ENCODE data around the gene SPATA46.
"Not testable (repeated sequence)": the region's sequence is repeated elsewhere in the genome, so short reads cannot be mapped to it uniquely, and the experiment has no call there.

The SPATA46 gene

GRCh38 chr1:162376691-162377090 is at the start of gene SPATA46:
Gene SPATA46, minus strand, starts transcription at chr1:162376854. Its CDS starts 64 bp downstream, at chr1:162376790.
- no peak for DNase-seq (ENCODE audit: low spot score)

GRCh38 chr1:162422662-162423375 is 46.2 kb upstream of the SPATA46 start:
- DNase-seq (ENCODE audit: low spot score): no peak

- DNase-seq (ENCODE audit: low spot score): no peak
Measured at GRCh38 chr1:162421258-162422164, 44.9 kb upstream of the SPATA46 start.

GRCh38 chr1:162420120-162420519 is 43.5 kb upstream of the SPATA46 start:
- no peak for DNase-seq (ENCODE audit: low spot score)

- not testable (repeated sequence) for DNase-seq (ENCODE audit: low spot score)
Measured at GRCh38 chr1:162419450-162419931, 42.8 kb upstream of the SPATA46 start.

- DNase-seq (ENCODE audit: low spot score): not testable (repeated sequence)
Measured at GRCh38 chr1:162418584-162418983, 41.9 kb upstream of the SPATA46 start.

- no peak for DNase-seq (ENCODE audit: low spot score)
Measured at GRCh38 chr1:162417650-162418049, 41.0 kb upstream of the SPATA46 start.

- DNase-seq (ENCODE audit: low spot score): no peak
Measured at GRCh38 chr1:162416909-162417308, 40.3 kb upstream of the SPATA46 start.

GRCh38 chr1:162416215-162416614 is 39.6 kb upstream of the SPATA46 start:
- DNase-seq (ENCODE audit: low spot score): no peak

- DNase-seq (ENCODE audit: low spot score): no peak
Measured at GRCh38 chr1:162412002-162412401, 35.3 kb upstream of the SPATA46 start, which contains the start of gene SH2D1B. Gene SH2D1B, minus strand, starts transcription at chr1:162412136. Its CDS starts 120 bp downstream, at chr1:162412016.

- DNase-seq (ENCODE audit: low spot score): no peak
Measured at GRCh38 chr1:162407539-162407938, 30.9 kb upstream of the SPATA46 start.

GRCh38 chr1:162406811-162407210 is 30.2 kb upstream of the SPATA46 start:
- DNase-seq (ENCODE audit: low spot score): no peak

GRCh38 chr1:162405800-162406199 is 29.1 kb upstream of the SPATA46 start:
- no peak for DNase-seq (ENCODE audit: low spot score)

- no peak for DNase-seq (ENCODE audit: low spot score)
Measured at GRCh38 chr1:162404550-162405160, 28.0 kb upstream of the SPATA46 start.

GRCh38 chr1:162400790-162401355 is 24.2 kb upstream of the SPATA46 start:
- DNase-seq (ENCODE audit: low spot score): no peak

GRCh38 chr1:162398999-162399580 is 22.4 kb upstream of the SPATA46 start:
- DNase-seq (ENCODE audit: low spot score): no peak

GRCh38 chr1:162397943-162398560 is 21.4 kb upstream of the SPATA46 start:
- DNase-seq (ENCODE audit: low spot score): no peak

- no peak for DNase-seq (ENCODE audit: low spot score)
Measured at GRCh38 chr1:162397039-162397448, 20.4 kb upstream of the SPATA46 start.

GRCh38 chr1:162396201-162396906 is 19.7 kb upstream of the SPATA46 start:
- DNase-seq (ENCODE audit: low spot score): no peak

- DNase-seq (ENCODE audit: low spot score): peak; percentile 64
Measured at GRCh38 chr1:162391790-162392563, 15.3 kb upstream of the SPATA46 start.
